RPMI7951 (cell line): ENCODE measurements around the gene SORL1. TPM values are rescaled to one million over a fixed set of nuclear protein-coding genes. Genes with fewer than 3 reads are reported as not detected.

Source experiments
- DNase-seq: peaks from one replicate; pipeline ENCODE4 v3.0.0-alpha.2; 2012; ENCODE audit warnings: low read depth
- total RNA-seq: library from RNA; depleted of rRNA; stranded (reverse); fragments of >200 nt; shearing (Covaris generic); gene quantifications from 2 replicates; pipeline ENCODE4 v1.2.3, GENCODE V29; 2014

The SORL1 gene
- total RNA-seq, 1 experiment from 2014 or later, result 0.60 TPM

DNA sequence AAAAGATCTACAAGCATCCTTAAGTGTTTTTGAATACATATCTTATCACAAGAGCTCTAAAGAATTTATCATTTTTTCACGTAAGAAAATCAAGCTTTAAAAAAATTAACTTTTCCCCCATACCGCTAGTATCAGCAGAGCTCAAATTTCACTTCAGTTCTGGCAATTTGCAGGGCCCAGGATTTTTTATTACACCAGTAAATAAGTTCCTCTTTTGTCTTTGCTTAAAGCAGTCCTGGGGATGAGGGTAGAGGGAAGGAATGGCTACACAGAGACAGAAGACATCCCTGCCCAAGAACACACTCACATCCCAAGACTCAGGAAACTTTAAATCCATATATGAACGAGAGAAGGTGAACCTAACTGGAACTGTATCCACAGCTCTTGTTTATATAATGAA, 22.6 kb upstream of the SORL1 start:
- no peak for DNase-seq

DNA sequence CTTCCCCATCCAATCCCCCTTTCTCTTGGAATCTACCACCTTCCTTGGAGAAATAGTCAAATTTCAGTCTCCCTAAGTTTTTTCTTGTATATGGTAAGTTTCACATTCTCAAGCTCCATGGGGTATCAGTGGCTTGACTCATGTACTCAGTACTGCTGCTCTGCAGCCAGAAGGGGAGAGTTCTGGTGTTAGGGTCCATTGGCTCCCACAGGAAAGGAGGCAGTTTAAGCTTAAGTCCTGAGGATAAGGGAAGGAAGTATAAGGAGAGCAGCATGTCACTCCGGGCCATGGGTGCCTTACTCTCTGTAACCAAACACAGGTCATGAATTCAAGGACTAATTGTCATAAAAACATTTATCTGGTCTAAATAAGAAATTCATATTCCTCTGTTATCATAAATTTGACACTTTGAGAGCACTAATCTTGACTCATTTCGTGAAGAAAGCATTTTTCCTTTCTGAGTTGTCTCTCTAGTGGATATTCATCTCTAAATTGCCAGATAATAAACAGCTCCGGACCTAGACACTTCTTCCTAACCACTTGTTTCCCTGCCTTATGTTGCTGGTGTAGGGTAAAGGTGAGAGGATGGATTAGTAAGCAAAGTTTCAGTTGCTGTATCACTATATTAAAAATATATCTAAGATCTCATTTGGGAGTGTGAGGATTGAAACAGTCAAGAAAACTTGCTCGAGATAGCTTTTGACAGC, 20.1 kb upstream of the SORL1 start:
- no peak for DNase-seq

- no peak for DNase-seq
Measured at GRCh38 chr11:121435132-121435531, 17.0 kb upstream of the SORL1 start.

DNA sequence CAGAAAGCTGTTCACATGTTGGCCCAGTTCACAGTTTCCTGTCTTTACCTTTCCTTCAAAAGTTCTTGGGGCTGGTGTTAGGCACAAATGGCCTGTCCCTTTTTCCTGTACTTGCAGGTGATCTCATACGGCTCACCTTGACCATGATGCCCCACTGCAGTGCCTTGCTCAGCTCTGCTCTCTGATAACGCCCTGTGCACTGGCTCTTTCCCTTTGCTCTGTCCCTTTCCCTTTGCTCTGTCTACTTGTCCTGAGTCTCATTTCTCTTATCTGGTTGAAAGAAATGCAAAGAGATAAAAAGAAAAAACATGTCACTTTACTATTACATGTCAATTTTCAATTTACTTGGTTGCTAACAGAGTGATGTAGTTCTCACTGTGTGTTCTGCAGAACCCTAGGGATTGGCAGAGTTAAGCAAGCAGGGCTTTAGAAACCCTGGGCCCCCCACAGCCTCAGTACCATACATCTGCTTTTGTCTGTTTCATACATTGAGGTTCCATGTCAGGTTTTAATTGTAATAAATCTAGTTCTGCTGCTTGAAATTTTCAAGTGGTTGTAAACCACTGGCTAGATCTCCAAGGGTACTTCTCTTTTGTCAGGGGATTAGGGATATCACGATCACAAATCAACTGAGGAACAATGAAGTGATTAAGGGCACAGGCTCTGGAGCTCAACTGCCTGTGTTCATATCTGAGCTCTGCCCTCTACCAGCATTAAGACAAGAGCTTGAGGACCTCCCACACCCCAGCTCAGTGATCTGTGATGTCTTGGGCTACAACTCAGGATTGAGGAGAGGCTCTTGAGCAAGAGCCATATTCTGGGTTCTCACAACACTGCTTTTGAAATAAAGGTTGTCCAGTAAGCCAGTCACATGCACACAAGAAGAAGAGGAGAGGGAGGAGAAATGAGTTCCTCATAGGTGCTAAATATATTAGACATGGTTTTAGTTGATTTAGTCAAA, 16.3 kb upstream of the SORL1 start:
- DNase-seq, result no peak

DNA sequence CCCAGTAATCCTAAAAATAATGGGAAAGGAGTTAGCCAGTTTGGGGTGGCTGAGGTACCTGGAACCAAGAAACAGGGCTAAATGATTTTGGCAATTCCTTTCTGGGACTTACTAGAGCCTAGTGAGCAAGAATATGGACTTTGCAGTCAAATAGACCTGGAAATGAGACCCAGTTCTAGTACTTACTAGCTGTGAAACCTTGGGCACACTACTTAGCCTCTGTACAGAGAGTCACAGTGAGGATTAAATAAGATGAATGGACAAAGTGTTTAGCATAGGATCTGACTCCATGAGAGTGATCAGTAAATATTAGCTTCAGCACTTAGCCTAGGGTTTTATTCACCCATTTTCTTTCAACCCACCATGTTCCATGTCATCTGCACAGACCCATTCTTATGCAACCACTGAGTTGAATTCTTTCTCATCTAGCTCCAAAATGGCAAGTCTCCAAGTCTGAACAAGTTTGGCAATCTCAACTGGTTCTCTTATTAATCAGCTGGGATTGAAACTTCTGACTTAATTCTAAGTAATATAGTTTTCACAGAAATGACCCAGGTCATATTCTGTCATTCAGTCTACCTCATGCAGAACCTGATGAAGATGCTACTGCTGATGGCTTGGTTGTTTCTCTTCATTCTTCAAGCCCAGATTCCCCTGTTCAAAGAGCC, 15.0 kb upstream of the SORL1 start:
- DNase-seq, result no peak

GRCh38 chr11:121437686-121438078, 14.4 kb upstream of the SORL1 start:
- no peak for DNase-seq

DNA sequence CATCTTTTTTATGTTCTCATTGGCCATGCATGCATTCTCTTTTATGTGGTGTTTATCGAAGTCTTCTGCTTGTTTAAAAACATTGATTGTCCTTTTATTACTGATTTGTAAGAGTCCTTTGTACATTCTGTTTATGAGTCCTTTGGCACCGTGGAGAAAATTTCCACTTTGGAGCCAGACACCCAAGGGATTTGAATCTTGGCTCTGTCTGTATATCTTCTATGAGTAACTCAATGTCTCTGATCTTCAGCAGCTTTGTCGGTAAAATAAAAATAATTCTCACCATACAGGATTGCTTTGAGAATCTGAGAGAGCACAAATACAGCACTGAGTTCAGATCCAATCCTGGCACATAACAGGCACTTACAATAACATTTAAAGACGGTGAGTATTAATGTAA, 12.8 kb upstream of the SORL1 start:
- no peak for DNase-seq

DNA sequence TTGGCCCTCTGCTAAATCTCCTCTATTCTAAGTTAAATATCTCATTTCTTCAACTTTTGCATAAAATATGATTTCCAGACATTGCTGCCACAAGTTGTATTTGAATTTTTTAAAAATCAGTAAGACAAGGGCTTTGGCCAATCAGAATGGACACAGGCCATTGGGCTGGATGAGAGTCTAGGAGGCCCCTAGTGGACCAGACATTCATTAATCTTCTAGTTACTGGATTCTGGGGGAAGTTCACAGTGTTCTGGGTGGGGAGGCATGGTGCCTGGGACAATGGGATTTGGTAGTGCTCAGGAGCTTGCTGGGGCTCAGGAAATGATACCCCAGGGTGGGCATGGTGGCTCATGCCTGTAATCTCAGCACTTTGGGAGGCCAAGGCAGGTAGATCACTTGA, 12.4 kb upstream of the SORL1 start:
- no peak for DNase-seq

DNA sequence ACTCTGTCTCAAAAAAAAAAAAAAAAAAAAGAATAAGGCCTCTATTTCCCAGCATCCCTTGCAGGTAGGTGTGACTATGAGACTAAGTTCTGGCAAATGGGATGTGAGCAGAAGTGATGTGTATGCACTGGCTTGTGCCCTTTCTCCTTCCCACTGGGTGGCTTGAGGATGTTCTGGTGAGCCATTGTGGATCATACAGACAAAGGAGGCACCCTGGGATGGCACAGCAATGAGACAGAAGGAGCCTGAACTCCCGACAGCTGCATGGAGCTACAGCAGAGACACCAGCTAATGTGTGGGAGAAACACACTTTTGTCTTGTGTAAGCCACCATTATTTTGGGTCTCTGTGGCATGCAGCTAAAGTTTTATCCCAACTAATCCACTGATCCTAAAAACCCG, 10.6 kb upstream of the SORL1 start:
- no peak for DNase-seq

DNA sequence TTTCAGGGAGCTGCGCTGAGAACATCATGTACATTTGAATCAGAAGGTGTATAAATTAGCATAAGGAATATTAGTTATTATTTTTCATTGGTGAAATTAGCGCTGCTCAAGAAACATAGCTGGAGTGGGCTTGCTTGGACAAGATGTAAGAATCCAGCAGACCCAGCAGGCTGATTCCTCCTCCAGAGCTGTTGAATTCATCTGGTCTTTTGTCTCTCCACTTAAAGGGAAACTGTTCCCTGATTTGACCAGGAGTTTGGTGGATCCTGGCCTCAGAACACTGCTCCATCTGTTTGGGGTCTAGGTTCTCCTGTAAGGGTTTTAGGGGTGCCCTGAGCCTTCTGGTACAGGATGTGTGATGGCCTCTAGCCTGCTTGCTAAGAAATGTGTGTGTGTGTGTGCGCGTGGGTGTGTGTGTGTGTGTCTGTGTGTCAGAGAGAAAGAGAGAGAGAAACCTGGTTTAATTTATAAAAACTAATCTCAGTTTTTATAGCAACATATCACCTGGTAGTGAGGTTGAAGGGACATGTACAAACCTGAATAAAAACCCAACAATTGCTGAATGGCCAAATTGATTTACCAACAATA, 8.3 kb upstream of the SORL1 start:
- DNase-seq, result no peak

GRCh38 chr11:121444526-121444925, 7.6 kb upstream of the SORL1 start:
- DNase-seq, result no peak

DNA sequence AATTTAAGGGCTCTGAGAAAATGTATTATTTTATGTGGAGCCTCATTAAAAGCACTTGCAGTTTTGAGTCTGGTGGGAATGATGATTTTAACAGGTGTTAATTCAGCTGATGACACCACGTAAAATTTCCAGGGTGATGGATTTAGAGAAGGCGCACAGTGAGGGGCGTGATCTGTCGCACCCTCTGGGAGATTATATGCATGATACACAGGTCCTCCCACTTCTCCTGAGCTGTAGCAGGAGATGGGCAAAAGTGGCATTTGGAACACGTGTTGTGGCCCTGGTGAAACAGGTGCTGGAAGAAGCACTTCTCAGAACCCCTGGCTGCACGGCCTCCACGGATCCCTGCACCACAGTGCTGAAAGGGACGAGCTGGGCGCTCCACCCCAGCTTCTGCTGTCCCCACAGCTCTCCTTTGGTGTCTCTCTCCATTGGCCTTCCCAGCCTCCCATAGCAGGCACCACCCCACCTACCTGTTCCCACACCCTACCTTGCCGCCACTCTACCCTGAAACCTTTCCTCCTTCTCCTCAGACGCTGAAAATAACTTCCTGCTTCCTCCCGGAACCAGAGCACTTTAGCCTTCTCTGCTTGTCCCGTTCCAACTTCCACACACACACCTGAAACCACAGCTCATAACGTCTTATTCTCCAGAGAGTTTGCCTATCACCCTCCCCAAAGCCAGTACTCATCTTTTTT, 6.9 kb upstream of the SORL1 start:
- DNase-seq, result no peak

DNA sequence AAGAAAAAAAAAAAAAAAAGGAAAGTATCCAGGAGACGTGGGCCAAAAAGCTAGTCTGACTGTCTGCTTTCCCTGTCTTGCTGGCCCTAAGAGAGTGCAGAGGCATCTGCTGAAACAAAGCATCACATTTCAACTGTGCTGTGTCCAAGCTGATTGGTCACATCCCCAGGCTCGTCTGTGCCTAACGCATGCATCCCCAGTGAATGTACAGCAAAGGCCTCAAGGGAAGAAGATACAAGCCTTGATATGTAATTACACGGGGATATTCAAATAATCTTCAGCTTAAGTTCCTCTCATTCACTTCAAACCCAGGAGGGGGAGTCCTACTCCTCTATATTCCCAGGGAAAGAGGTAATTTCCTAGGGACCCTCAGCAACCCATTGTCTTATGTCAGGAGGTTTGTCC, 5.4 kb upstream of the SORL1 start:
- peak; percentile 13 for DNase-seq

DNA sequence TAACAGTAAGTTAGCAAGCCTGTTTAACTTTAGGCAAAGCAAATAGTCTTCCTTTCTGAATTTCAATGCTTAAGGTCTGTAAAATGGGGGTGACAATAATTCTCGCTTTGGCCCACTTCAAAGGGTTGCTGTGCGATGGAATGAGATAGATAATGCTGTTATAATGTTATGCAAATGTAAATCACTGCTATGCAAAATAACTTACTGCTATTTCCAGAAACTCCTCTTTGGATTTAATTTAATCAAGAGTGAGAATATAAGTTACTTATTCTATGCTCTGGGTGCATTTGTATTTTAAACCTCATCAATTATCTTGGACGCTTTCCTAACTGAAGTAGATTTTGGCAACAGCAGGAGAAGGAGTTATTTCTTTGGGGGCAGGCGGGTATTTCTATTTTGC, 4.1 kb upstream of the SORL1 start:
- DNase-seq, result no peak

GRCh38 chr11:121448431-121448941, 3.6 kb upstream of the SORL1 start:
- DNase-seq, result peak; percentile 79

- DNase-seq, result no peak
Measured at GRCh38 chr11:121449123-121449522, 3.0 kb upstream of the SORL1 start.

DNA sequence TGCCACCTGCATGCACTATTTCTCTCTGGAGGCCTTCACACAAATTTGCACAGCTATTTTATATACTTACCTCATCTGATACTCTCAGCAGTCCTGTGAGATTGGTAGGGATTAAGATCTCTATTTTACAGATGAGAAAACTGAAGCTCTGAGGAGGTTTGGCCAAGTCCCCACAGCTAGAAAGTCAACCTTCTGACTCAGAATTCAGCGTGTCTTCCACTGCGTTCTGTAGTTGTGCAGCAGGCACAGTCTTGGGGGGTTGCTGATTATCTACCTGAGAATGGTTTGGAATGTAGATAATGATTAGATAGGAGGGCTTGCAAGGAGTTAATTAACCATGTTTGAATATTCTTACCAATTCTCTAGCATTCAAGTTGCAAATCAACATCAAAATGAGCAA, 2.5 kb upstream of the SORL1 start:
- no peak for DNase-seq

DNA sequence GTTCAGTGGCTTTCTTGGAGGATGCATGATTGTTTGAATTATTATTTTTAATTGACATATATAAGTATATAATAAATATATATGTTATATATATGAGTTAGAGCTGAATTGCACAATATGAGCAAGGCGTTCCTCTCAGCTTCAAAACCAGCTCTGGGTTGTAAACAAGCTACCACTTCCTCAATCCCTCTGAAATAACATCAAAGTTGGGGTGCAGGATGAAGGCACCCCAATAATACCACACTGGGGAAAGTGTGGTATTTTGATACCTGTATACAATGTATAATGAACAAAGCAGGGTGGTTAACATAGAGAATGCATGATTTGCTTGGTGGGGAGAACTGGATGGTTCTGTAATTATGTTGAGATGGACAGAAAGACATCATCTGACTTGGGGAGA, 1.7 kb upstream of the SORL1 start:
- DNase-seq, result no peak

- no peak for DNase-seq
Measured at GRCh38 chr11:121451178-121451985, 732 bp upstream of the SORL1 start.

- no peak for DNase-seq
Measured at GRCh38 chr11:121452609-121453150, 566 bp downstream of the SORL1 start, which contains the start of gene SORL1-AS1. Gene SORL1-AS1 (minus strand): TSS chr11:121452967.
